IMR-90 (cell line): ENCODE data around the gene NFIA. TPM values are rescaled to one million over a fixed set of nuclear protein-coding genes. Genes with fewer than 3 reads are reported as not detected.

ENCODE experiments used
- ATAC-seq: fragments of 200-7000 bp; cut with Tn5 transposase; 2 replicates; pipeline ENCODE4 v1.9.1; 2020; ENCODE audit warnings: low read depth, mild to moderate bottlenecking, moderate library complexity
- BruUV-seq: library from RNA; stranded (reverse); fragments of 400-500 nt; replicated peaks from 2 replicates; lab custom pipeline; 2021; lab: Mats Ljungman, UMichigan
- CTCF ChIA-PET: fragments of 300-600 bp; formaldehyde crosslinking; extraction: SDS; loops from one replicate; lab custom pipeline; 2021; ENCODE audit warnings: antibody characterized with exemption; lab: Yijun Ruan, JAX
- POLR2A ChIA-PET: fragments of 300-600 bp; sonication (Branson Sonifier 250); formaldehyde crosslinking; loops from one replicate; lab custom pipeline; 2022; ENCODE audit warnings: antibody characterized with exemption; ENCODE audit not compliant: unreplicated experiment; lab: Charles Lee
- DNase-seq: peaks from one replicate; pipeline ENCODE4 v3.0.0; 2013
- H2AFZ ChIP-seq: replicated peaks from 2 replicates; pipeline ENCODE3; 2013; ENCODE audit warnings: low read length, mild to moderate bottlenecking; ENCODE audit not compliant: poor library complexity
- H2AK5ac ChIP-seq: 2 replicates; pipeline ENCODE4 v1.6.1; 2013; ENCODE audit warnings: low read depth, low read length, inconsistent platforms
- H2AK9ac ChIP-seq: replicated peaks from 2 replicates; pipeline ENCODE3; 2013; ENCODE audit warnings: mild to moderate bottlenecking, low read depth, low read length, moderate library complexity; ENCODE audit not compliant: poor library complexity
- H2BK120ac ChIP-seq: 2 replicates; pipeline ENCODE4 v1.6.1; 2013; ENCODE audit warnings: low read depth, low read length, inconsistent platforms
- H2BK15ac ChIP-seq: 3 replicates; pipeline ENCODE4 v1.6.1; 2013; ENCODE audit warnings: low read depth, low read length, inconsistent platforms
- H2BK20ac ChIP-seq: 2 replicates; pipeline ENCODE4 v1.6.1; 2013; ENCODE audit warnings: low read depth, mild to moderate bottlenecking, inconsistent platforms, low read length, moderate library complexity
- H2BK5ac ChIP-seq: 2 replicates; pipeline ENCODE4 v1.6.1; 2013; ENCODE audit warnings: mild to moderate bottlenecking, low read depth, low read length, inconsistent platforms; ENCODE audit not compliant: poor library complexity, severe bottlenecking
- H3K14ac ChIP-seq: replicated peaks from 2 replicates; pipeline ENCODE4 v1.6.1; 2013; ENCODE audit warnings: low read depth, low read length, inconsistent platforms
- H3K18ac ChIP-seq: 2 replicates; pipeline ENCODE4 v1.6.1; 2013; ENCODE audit warnings: low read depth, low read length, control low read depth
- H3K23ac ChIP-seq: 2 replicates; pipeline ENCODE4 v1.6.1; 2013; ENCODE audit warnings: low read depth, low read length, inconsistent platforms
- H3K27ac ChIP-seq: 2 replicates; pipeline ENCODE4 v1.5.1; 2013; ENCODE audit warnings: mild to moderate bottlenecking, control low read depth, low read length; ENCODE audit not compliant: insufficient read depth
- H3K27me3 ChIP-seq: 2 replicates; pipeline ENCODE4 v1.6.1; 2013; ENCODE audit warnings: low read length; ENCODE audit not compliant: control insufficient read depth, insufficient read depth
- H3K36me3 ChIP-seq: 2 replicates; pipeline ENCODE4 v1.6.1; 2013; ENCODE audit warnings: low read length, mixed read lengths; ENCODE audit not compliant: control insufficient read depth, insufficient read depth
- H3K4ac ChIP-seq: 2 replicates; pipeline ENCODE4 v1.6.1; 2013; ENCODE audit warnings: low read depth, low read length, inconsistent platforms
- H3K4me1 ChIP-seq: 2 replicates; pipeline ENCODE4 v1.6.1; 2013; ENCODE audit warnings: low read length, mixed read lengths; ENCODE audit not compliant: control insufficient read depth, insufficient read depth
- H3K4me2 ChIP-seq: 2 replicates; pipeline ENCODE4 v1.6.1; 2013; ENCODE audit warnings: low read depth, mild to moderate bottlenecking, control low read depth, low read length, moderate library complexity
- H3K4me3 ChIP-seq: 2 replicates; pipeline ENCODE4 v1.5.1; 2013; ENCODE audit warnings: low read depth, mild to moderate bottlenecking, control low read depth, low read length, moderate library complexity; ENCODE audit not compliant: insufficient read depth
- H3K56ac ChIP-seq: 2 replicates; pipeline ENCODE4 v1.6.1; 2013; ENCODE audit warnings: low read length, inconsistent platforms; ENCODE audit not compliant: insufficient read depth; ENCODE audit errors: extremely low read depth
- H3K79me1 ChIP-seq, 2 experiments: 2 replicates each; pipeline ENCODE4 v1.6.1; 2013; ENCODE audit warnings: low read length in 2 of 2, inconsistent platforms in 1 of 2, low read depth in 1 of 2
- H3K9ac ChIP-seq: 2 replicates; pipeline ENCODE4 v1.6.1; 2013; ENCODE audit warnings: low read depth, low read length, control low read depth
- H3K9me1 ChIP-seq: 2 replicates; pipeline ENCODE4 v1.6.1; 2013; ENCODE audit warnings: low read length, inconsistent platforms; ENCODE audit not compliant: insufficient read depth
- H3K9me3 ChIP-seq: 2 replicates; pipeline ENCODE4 v1.6.1; 2013; ENCODE audit warnings: low read length; ENCODE audit not compliant: control insufficient read depth, insufficient read depth
- H4K20me1 ChIP-seq: 2 replicates; pipeline ENCODE4 v1.6.1; 2013; ENCODE audit warnings: low read length, inconsistent platforms; ENCODE audit not compliant: insufficient read depth
- H4K5ac ChIP-seq: 2 replicates; pipeline ENCODE4 v1.6.1; 2013; ENCODE audit warnings: mild to moderate bottlenecking, low read depth, low read length, control low read depth
- H4K8ac ChIP-seq, 2 experiments: 2 replicates each; pipeline ENCODE4 v1.6.1; 2013; ENCODE audit warnings: low read depth in 2 of 2, low read length in 2 of 2, control low read depth in 1 of 2, inconsistent platforms in 1 of 2
- H4K91ac ChIP-seq: 2 replicates; pipeline ENCODE4 v1.6.1; 2013; ENCODE audit warnings: low read depth, low read length, inconsistent platforms; ENCODE audit not compliant: insufficient read depth
- CHD1 ChIP-seq: IDR thresholded peaks from 2 replicates; pipeline ENCODE4 v1.6.1; 2012; ENCODE audit warnings: low read depth, low read length, improper control_type of control experiment
- ELK1 ChIP-seq: fragments of 150-350 bp; IDR thresholded peaks from 2 replicates; pipeline ENCODE4 v1.6.1; 2016; ENCODE audit warnings: low read depth, mild to moderate bottlenecking, low read length, moderate library complexity, borderline replicate concordance
- MAFK ChIP-seq: IDR thresholded peaks from 2 replicates; pipeline ENCODE4 v1.6.1; 2012; ENCODE audit warnings: low read depth, low read length, improper control_type of control experiment
- RCOR1 ChIP-seq: IDR thresholded peaks from 2 replicates; pipeline ENCODE4 v1.6.1; 2012; ENCODE audit warnings: mild to moderate bottlenecking, low read length, improper control_type of control experiment; ENCODE audit not compliant: insufficient replicate concordance
- WGBS, 2 experiments: methylation state at CpG; one replicate each; pipeline versions ENCODE4 v1.1.5 to v1.1.7; 2013; ENCODE audit warnings: missing lambda C conversion rate in 2 of 2; ENCODE audit not compliant: insufficient read length in 1 of 2; ENCODE audit errors: extremely low coverage in 2 of 2; 5-methylcytosine and 5-hydroxymethylcytosine counted together
- dilution Hi-C: fragments of 300-500 bp; cut with HindIII; formaldehyde crosslinking; loops from one replicate; pipeline ENCODE4 v1.14.3; 2018; ENCODE audit warnings: low sequenced_read_pairs; ENCODE audit not compliant: unreplicated experiment
- in situ Hi-C: fragments of 300-500 bp; cut with MboI; formaldehyde crosslinking; loops from 3 replicates; pipeline ENCODE4 v1.14.3; 2019; ENCODE audit warnings: low sequenced_read_pairs, inconsistent platforms, mixed read lengths
- intact Hi-C: fragments of 100-400 bp; cut with micrococcal nuclease; formaldehyde crosslinking; loops from 2 replicates; pipeline ENCODE4 v1.10.0; 2022
- polyA plus RNA-seq, 3 experiments: library from polyadenylated mRNA; depleted of rRNA; stranded (reverse); fragments of >200 nt; gene quantifications; 2 replicates each; pipeline ENCODE4 v1.2.3, GENCODE V29; 2012; ENCODE audit warnings: low replicate concordance in 1 of 3
- total RNA-seq: library from RNA; depleted of rRNA; stranded (reverse); fragments of >200 nt; gene quantifications from 2 replicates; pipeline ENCODE4 v1.2.3, GENCODE V29; 2012

Gene NFIA
- total and polyA plus RNA-seq, 2 of the 4 experiments (the other 2 are of a cell fraction): 1.6 to 2.2 TPM

GRCh38 chr1:61332196-61332753 lies 249.9 kb downstream of the NFIA start:
- H3K14ac ChIP-seq: no peak overlapping the region
- no peak overlapping the region for H3K4me2 ChIP-seq
- no peak overlapping the region for H2AK5ac ChIP-seq
- H3K79me1 ChIP-seq: no peaks in the 10 kb centered on the region
- WGBS, 2 experiments: no CpG with 5 or more reads among the region's 1 CpG
- TF ChIP-seq CHD1: no peak
- no peak for TF ChIP-seq RCOR1
- TF ChIP-seq ELK1: no peak
- TF ChIP-seq MAFK: no peak
- H4K8ac ChIP-seq: no peak overlapping the region
- no peak overlapping the region for H3K56ac ChIP-seq
- no peak overlapping the region for H2BK20ac ChIP-seq
- no peak overlapping the region for H2AFZ ChIP-seq
- H3K4me1 ChIP-seq: no peaks in the 10 kb centered on the region
- no peaks in the 10 kb centered on the region; the same call in 1 of the 2 replicates for H4K20me1 ChIP-seq
- ChIA-PET POLR2A (no interaction called here), CTCF (no interaction called here)
- no peak overlapping the region for H2AK9ac ChIP-seq
- no peak overlapping the region for H3K9ac ChIP-seq
- BruUV-seq: no TSS peak
- intact Hi-C loops: no loop called here
- dilution Hi-C loops: no loop called here
- DNase-seq (no peak), ATAC-seq (no peak)
- H3K18ac ChIP-seq: no peak overlapping the region
- no peak overlapping the region for H3K4ac ChIP-seq
- no peak overlapping the region for H3K27ac ChIP-seq
- no peaks in the 10 kb centered on the region for H3K9me3 ChIP-seq
- no peak overlapping the region for H2BK15ac ChIP-seq
- H3K4me3 ChIP-seq: no peak overlapping the region
- no peak overlapping the region for H3K23ac ChIP-seq
- H2BK5ac ChIP-seq: no peak overlapping the region
- H4K5ac ChIP-seq: no peak overlapping the region
- H3K27me3 ChIP-seq: peaks cover 18% of the 10 kb centered on the region
- no peak overlapping the region for H2BK120ac ChIP-seq
- H3K36me3 ChIP-seq: no peaks in the 10 kb centered on the region
- in situ Hi-C loops: loop anchor here (10.0 kb wide), 1 partner anchor 277 kb away; no protein-coding TSS in a partner anchor
- no peak overlapping the region for H4K91ac ChIP-seq
- no peaks in the 10 kb centered on the region; the same call in 1 of the 2 replicates for H3K9me1 ChIP-seq
